MM.1S (cell line): ENCODE data around the gene C3orf20.

Experiments
- DNase-seq: peaks from one replicate; pipeline ENCODE4 v3.0.0-alpha.2; 2015
- H2AFZ ChIP-seq: fragments of 300-600 bp; sonication (generic); 2 replicates; pipeline ENCODE4 v1.6.0; 2016; ENCODE audit warnings: antibody characterized with exemption, low read length
- H3F3A ChIP-seq: fragments of 300-600 bp; sonication (generic); 2 replicates; pipeline ENCODE4 v1.6.1; 2016; ENCODE audit warnings: mild to moderate bottlenecking, antibody characterized with exemption, low read length, moderate library complexity, mixed read lengths; ENCODE audit not compliant: insufficient read depth
- H3K27ac ChIP-seq: fragments of 300-600 bp; sonication (generic); 2 replicates; pipeline ENCODE4 v1.5.1; 2016; ENCODE audit warnings: mild to moderate bottlenecking, low read length
- H3K27me3 ChIP-seq: fragments of 300-600 bp; sonication (generic); replicated peaks from 2 replicates; pipeline ENCODE4 v1.6.0; 2016; ENCODE audit warnings: low read length; ENCODE audit not compliant: insufficient read depth
- H3K36me3 ChIP-seq: fragments of 300-600 bp; sonication (generic); replicated peaks from 2 replicates; pipeline ENCODE4 v1.6.1; 2016; ENCODE audit warnings: mild to moderate bottlenecking, low read length, mixed read lengths; ENCODE audit not compliant: insufficient read depth
- H3K4me1 ChIP-seq: fragments of 300-600 bp; sonication (generic); 2 replicates; pipeline ENCODE4 v1.6.1; 2016; ENCODE audit warnings: low read length, mixed read lengths
- H3K4me2 ChIP-seq: fragments of 300-600 bp; sonication (generic); 2 replicates; pipeline ENCODE4 v1.6.0; 2016; ENCODE audit warnings: low read depth, low read length
- H3K4me3 ChIP-seq: fragments of 300-600 bp; sonication (generic); 2 replicates; pipeline ENCODE4 v1.5.1; 2016; ENCODE audit warnings: low read length, mixed read lengths
- H3K79me2 ChIP-seq: fragments of 300-600 bp; sonication (generic); 2 replicates; pipeline ENCODE4 v1.6.1; 2016; ENCODE audit warnings: mixed run types, low read length, mixed read lengths
- H3K9ac ChIP-seq: fragments of 300-600 bp; sonication (generic); 2 replicates; pipeline ENCODE4 v1.6.1; 2016; ENCODE audit warnings: low read length, mixed read lengths
- H3K9me2 ChIP-seq: fragments of 300-600 bp; sonication (generic); replicated peaks from 2 replicates; pipeline ENCODE4 v1.6.1; 2016; ENCODE audit warnings: mild to moderate bottlenecking, low read length, mixed read lengths; ENCODE audit not compliant: insufficient read depth
- H3K9me3 ChIP-seq: fragments of 300-600 bp; sonication (generic); replicated peaks from 2 replicates; pipeline ENCODE4 v1.6.1; 2016; ENCODE audit warnings: mild to moderate bottlenecking, low read length, mixed read lengths; ENCODE audit not compliant: insufficient read depth
- H4K20me1 ChIP-seq: fragments of 300-600 bp; sonication (generic); 2 replicates; pipeline ENCODE4 v1.6.1; 2016; ENCODE audit warnings: mild to moderate bottlenecking, low read length, moderate library complexity, mixed read lengths; ENCODE audit not compliant: insufficient read depth
- CTCF ChIP-seq: fragments of 300-600 bp; sonication (generic); IDR thresholded peaks from 2 replicates; pipeline ENCODE4 v1.5.1; 2016; ENCODE audit warnings: antibody characterized with exemption, low read length, mixed read lengths
- EZH2 ChIP-seq: fragments of 300-600 bp; sonication (generic); optimal IDR thresholded peaks from 2 replicates; pipeline ENCODE3; 2017; ENCODE audit warnings: low read depth, mild to moderate bottlenecking, antibody characterized with exemption, low read length, mixed read lengths
- EZH2phosphoT487 ChIP-seq: fragments of 300-600 bp; sonication (generic); IDR thresholded peaks from 2 replicates; pipeline ENCODE4 v1.6.1; 2018; ENCODE audit warnings: antibody characterized with exemption, low read length

The C3orf20 gene

GRCh38 chr3:14688525-14688924 lies 13.6 kb downstream of the C3orf20 start:
- no peaks in the 10 kb centered on the region for H4K20me1 ChIP-seq
- H3K9me2 ChIP-seq: no peaks in the 10 kb centered on the region
- peak overlapping the region; percentile 83 for H3K4me2 ChIP-seq
- H3K79me2 ChIP-seq: no peaks in the 10 kb centered on the region
- H3K36me3 ChIP-seq: no peaks in the 10 kb centered on the region
- peak overlapping the region; percentile 96 for H3K27ac ChIP-seq
- no peaks in the 10 kb centered on the region for H3K9me3 ChIP-seq
- H3K4me1 ChIP-seq: peaks cover 51% of the 10 kb centered on the region
- peak overlapping the region; percentile 26; the same call in 1 of the 2 replicates for H3K4me3 ChIP-seq
- peak; percentile 65 for DNase-seq
- no peak for TF ChIP-seq EZH2
- TF ChIP-seq CTCF: no peak
- TF ChIP-seq EZH2phosphoT487: no peak
- peaks cover 43% of the 10 kb centered on the region for H3F3A ChIP-seq
- H3K9ac ChIP-seq: peak overlapping the region; percentile 43
- H2AFZ ChIP-seq: no peak overlapping the region
- no peaks in the 10 kb centered on the region for H3K27me3 ChIP-seq

GRCh38 chr3:14689247-14689980 lies 14.5 kb downstream of the C3orf20 start:
- peak overlapping the region; percentile 96 for H3K27ac ChIP-seq
- H3K27me3 ChIP-seq: no peaks in the 10 kb centered on the region
- H3K4me2 ChIP-seq: peak overlapping the region; percentile 83
- peak overlapping the region; percentile 43 for H3K9ac ChIP-seq
- TF ChIP-seq EZH2phosphoT487 (no peak), CTCF (no peak), EZH2 (no peak)
- DNase-seq: no peak
- H3K4me1 ChIP-seq: peaks cover 51% of the 10 kb centered on the region
- H3K36me3 ChIP-seq: no peaks in the 10 kb centered on the region
- no peaks in the 10 kb centered on the region for H3K9me2 ChIP-seq
- no peaks in the 10 kb centered on the region for H3K9me3 ChIP-seq
- no peaks in the 10 kb centered on the region for H3K79me2 ChIP-seq
- peak overlapping the region; percentile 26; the same call in 1 of the 2 replicates for H3K4me3 ChIP-seq
- H3F3A ChIP-seq: peaks cover 43% of the 10 kb centered on the region
- H4K20me1 ChIP-seq: no peaks in the 10 kb centered on the region
- H2AFZ ChIP-seq: no peak overlapping the region

GRCh38 chr3:14691239-14691638 lies 16.3 kb downstream of the C3orf20 start:
- Histone ChIP-seq H3K4me2 (peak overlapping the region; percentile 64), H2AFZ (no peak overlapping the region), H3K9me2 (no peaks in the 10 kb centered on the region), H3K9me3 (no peaks in the 10 kb centered on the region), H3K4me1 (peaks cover 48% of the 10 kb centered on the region), H3F3A (peaks cover 43% of the 10 kb centered on the region), H3K4me3 (no peak overlapping the region), H4K20me1 (no peaks in the 10 kb centered on the region), H3K27ac (peak overlapping the region; percentile 58; the same call in 1 of the 2 replicates), H3K9ac (no peak overlapping the region), H3K27me3 (no peaks in the 10 kb centered on the region), H3K79me2 (no peaks in the 10 kb centered on the region), H3K36me3 (no peaks in the 10 kb centered on the region)
- TF ChIP-seq EZH2phosphoT487 (no peak), CTCF (no peak), EZH2 (no peak)
- peak; percentile 66 for DNase-seq
